ENCODE measurements around the gene ACVR1B.

Gene ACVR1B

DNA sequence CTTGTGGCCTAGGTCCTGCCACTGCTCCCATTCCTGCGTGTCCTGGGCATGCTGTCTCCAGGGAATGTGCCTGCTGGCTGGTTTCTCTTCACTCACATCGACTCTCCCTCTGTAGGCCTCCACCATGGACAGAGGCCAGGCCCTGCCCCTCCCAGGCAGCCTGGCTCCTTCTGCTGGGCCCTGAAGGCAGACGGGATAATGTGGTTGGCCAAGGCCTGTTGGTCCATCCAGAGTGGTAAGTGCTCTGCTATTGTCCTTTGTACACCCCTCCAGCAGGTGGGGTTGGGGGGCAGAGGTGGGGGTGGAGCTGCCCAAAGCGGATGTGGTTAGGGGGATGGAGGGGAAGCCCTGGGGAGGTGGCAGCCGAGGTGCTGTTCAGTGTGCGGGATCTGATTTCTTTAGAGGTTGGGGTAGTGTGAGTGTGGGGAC lies 90.2 kb downstream of the ACVR1B start:
- in situ Hi-C loops (cut with MboI; ENCODE audit: low sequenced_read_pairs): no loop called here

DNA sequence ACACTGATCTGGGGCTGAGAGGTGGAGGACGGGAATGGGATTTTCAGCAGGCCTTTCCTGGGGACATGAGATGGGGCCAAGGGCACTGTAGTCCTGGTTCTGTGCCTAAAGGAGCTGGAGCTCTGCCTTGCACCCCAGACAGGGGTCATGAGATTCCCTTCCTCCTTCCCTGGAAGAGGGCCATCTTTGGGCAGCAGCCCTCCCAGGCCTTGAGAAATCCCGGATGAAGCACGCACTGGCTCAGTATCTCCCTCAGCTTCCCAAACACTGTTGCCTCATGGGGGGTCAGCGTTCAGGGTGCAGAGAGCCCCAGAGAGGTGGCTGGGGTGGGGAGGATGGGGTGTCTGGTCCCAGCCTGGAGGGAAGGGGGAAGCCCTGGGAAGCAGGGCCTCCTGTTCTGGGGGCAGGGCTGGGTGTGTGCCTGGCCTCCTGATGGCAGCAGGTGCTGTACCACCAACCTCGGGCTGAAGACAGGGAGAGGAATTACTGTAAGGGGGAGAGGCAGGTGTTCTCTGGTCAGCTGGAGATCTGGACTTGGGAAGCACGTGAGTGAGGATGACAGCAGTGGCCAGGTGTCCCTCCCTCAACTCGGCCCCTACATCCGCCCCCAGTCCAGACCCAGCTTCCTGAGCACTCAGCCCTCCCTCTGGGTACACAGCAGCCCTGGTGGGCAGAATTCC lies 91.3 kb downstream of the ACVR1B start:
- in situ Hi-C loops (cut with MboI; ENCODE audit: low sequenced_read_pairs): no loop called here

DNA sequence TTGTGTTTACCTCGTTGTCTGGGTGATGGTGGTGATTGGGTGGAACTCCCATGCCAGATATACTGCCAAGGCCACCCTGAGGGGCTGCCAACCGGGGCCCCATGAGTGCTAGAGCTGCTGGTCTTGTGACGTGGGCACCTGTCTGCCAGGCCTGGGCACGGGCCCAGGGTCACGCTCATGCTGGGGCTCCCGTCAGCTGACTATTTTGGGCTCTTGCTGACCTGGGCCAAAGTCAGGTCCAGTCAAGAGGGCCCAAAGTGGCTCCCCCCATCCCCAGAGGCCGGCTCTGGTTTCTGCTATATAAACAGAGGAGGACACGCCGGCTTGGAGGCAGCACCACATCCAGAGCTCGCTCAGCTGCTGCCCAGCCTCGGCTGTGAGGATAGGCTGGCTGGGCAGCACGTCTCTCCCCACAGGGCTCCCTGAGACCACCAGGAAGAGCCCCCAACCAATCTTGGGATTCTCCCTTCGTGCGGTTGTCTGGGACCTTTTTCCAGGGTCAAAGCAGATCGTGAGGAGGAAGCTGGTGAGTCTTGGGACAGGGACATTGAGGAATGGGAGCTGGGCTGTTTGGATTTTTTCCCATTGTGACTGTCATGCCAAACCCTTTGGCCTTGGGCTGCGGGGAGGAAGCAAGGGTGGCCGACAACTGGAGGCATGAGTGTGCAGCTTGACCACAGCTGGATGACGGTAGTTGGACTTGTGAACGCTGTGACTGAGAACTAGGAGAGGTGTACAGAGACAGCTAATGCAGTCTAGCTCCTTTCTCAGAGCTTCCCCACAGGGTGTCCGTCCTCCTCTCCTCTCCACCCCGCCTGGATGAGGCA lies 92.1 kb downstream of the ACVR1B start:
- in situ Hi-C loops (cut with MboI; ENCODE audit: low sequenced_read_pairs): no loop called here

DNA sequence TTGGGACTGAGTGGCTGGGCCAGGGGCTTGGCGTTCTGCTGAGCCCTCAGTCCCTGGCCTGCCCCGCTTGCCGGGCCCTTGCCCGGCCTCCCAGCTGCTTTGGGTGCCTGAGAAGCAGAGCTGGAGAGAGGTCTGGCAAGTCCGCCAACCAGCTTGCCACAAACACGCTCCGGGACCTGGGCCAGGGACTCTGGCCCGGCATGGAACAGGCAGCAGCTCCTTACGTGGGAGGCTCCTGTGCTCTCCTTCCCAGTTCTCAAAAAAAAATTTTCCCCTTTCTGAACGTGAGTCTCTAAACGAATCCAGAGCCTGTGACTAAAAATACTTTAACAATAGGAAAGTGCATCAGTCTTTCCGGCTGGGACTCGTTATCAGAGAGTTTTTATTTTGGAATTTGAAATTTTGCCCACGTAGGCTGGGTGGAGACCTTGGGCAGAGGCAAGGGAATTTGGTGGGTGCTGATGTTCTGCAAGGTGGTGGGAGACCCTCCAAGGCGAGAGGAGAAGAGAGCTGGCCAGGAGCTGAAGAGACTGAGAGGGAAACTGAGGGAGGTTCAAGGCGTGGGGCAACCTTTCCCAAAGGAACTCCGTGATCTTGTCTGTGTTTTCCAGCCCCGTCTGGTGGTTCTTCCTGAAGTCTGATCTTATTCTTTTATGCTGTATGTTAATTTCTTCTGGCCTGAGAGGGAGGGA lies 92.9 kb downstream of the ACVR1B start:
- in situ Hi-C loops (cut with MboI; ENCODE audit: low sequenced_read_pairs): no loop called here

DNA sequence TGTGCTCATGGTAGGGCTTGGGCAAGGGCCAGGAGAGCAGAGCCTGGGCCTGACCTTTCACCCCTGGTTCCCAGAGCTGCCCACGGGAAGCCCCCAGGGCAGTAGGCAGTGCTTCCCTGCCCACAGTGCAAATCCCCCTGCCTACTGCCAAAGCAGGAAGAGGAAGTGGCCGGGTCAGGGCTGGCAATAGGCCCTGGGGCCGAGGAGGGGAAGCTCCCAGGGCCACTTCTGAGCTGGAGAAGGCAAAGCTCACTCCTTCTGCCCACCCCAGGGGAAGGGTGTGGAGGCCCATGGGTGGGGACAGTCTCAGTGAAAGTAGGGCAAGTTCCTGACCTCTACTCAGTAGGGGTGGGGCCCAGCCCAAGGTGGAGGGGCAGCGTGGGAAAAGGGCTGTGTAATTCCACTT lies 94.3 kb downstream of the ACVR1B start:
- in situ Hi-C loops (cut with MboI; ENCODE audit: low sequenced_read_pairs): no loop called here
